Trophoblast cell (in vitro differentiated cells and primary cell): ENCODE measurements around the gene OPA3.

Experiments
- DNase-seq, 2 donors: peaks; one replicate each; pipeline ENCODE4 v3.0.0-alpha.2; 2016
- H2AFZ ChIP-seq: 2 replicates; pipeline ENCODE4 v1.6.1; 2013; ENCODE audit warnings: low read length, moderate library complexity, mild to moderate bottlenecking; ENCODE audit not compliant: insufficient read depth, poor library complexity
- H2AK5ac ChIP-seq: 2 replicates; pipeline ENCODE4 v1.6.1; 2013; ENCODE audit warnings: mild to moderate bottlenecking, low read length
- H2BK120ac ChIP-seq: 2 replicates; pipeline ENCODE4 v1.6.1; 2013; ENCODE audit warnings: low read length, mild to moderate bottlenecking, moderate library complexity; ENCODE audit not compliant: insufficient read depth, poor library complexity
- H2BK12ac ChIP-seq: 2 replicates; pipeline ENCODE4 v1.6.1; 2013; ENCODE audit warnings: mild to moderate bottlenecking, low read length, moderate library complexity
- H2BK5ac ChIP-seq: 2 replicates; pipeline ENCODE4 v1.6.1; 2013; ENCODE audit warnings: low read length, low read depth, moderate library complexity, mild to moderate bottlenecking; ENCODE audit not compliant: poor library complexity
- H3K14ac ChIP-seq: 2 replicates; pipeline ENCODE4 v1.6.1; 2013; ENCODE audit warnings: mild to moderate bottlenecking, low read length
- H3K18ac ChIP-seq: 2 replicates; pipeline ENCODE4 v1.6.1; 2013; ENCODE audit warnings: mild to moderate bottlenecking, low read length
- H3K23ac ChIP-seq: 2 replicates; pipeline ENCODE4 v1.6.1; 2013; ENCODE audit warnings: low read length
- H3K27ac ChIP-seq: 2 replicates; pipeline ENCODE4 v1.5.1; 2013; ENCODE audit warnings: low read depth, mild to moderate bottlenecking, inconsistent platforms, low read length, moderate library complexity
- H3K27me3 ChIP-seq: 2 replicates; pipeline ENCODE4 v1.6.1; 2013; ENCODE audit warnings: inconsistent platforms, mild to moderate bottlenecking, low read length, moderate library complexity; ENCODE audit not compliant: insufficient read depth
- H3K36me3 ChIP-seq, 2 experiments: 1 replicate in 1 of 2; 2 replicates in 1 of 2; pipeline ENCODE4 v1.6.1; 2013; ENCODE audit warnings: low read length in 2 of 2, mild to moderate bottlenecking in 2 of 2, moderate library complexity in 1 of 2; ENCODE audit not compliant: insufficient read depth in 2 of 2, control insufficient read depth in 1 of 2
- H3K4ac ChIP-seq: 2 replicates; pipeline ENCODE4 v1.6.1; 2013; ENCODE audit warnings: low read depth, mild to moderate bottlenecking, low read length, moderate library complexity
- H3K4me1 ChIP-seq, 2 experiments: 1 replicate in 1 of 2; 2 replicates in 1 of 2; pipeline ENCODE4 v1.6.1; 2013; ENCODE audit warnings: low read length in 2 of 2, mild to moderate bottlenecking in 2 of 2, moderate library complexity in 1 of 2; ENCODE audit not compliant: insufficient read depth in 2 of 2, control insufficient read depth in 1 of 2
- H3K4me2 ChIP-seq: 2 replicates; pipeline ENCODE4 v1.6.1; 2013; ENCODE audit warnings: inconsistent platforms, mild to moderate bottlenecking, low read length, moderate library complexity
- H3K4me3 ChIP-seq: 2 replicates; pipeline ENCODE4 v1.5.1; 2013; ENCODE audit warnings: mild to moderate bottlenecking, low read depth, low read length, inconsistent platforms
- H3K79me1 ChIP-seq: one replicate; pipeline ENCODE4 v1.6.1; 2013; ENCODE audit warnings: low read length
- H3K79me2 ChIP-seq: 2 replicates; pipeline ENCODE4 v1.6.1; 2013; ENCODE audit warnings: low read length, mild to moderate bottlenecking; ENCODE audit not compliant: control insufficient read depth, insufficient read depth, poor library complexity
- H3K9ac ChIP-seq: 2 replicates; pipeline ENCODE4 v1.6.1; 2013; ENCODE audit warnings: mild to moderate bottlenecking, low read length
- H3K9me3 ChIP-seq: 2 replicates; pipeline ENCODE4 v1.6.1; 2013; ENCODE audit warnings: low read depth, mild to moderate bottlenecking, control low read depth, inconsistent platforms, low read length; ENCODE audit not compliant: insufficient read depth
- H4K12ac ChIP-seq: 2 replicates; pipeline ENCODE4 v1.6.1; 2013; ENCODE audit warnings: low read depth, mild to moderate bottlenecking, low read length, moderate library complexity
- H4K8ac ChIP-seq: 2 replicates; pipeline ENCODE4 v1.6.1; 2013; ENCODE audit warnings: low read depth, mild to moderate bottlenecking, low read length, moderate library complexity
- H4K91ac ChIP-seq: one replicate; pipeline ENCODE4 v1.6.1; 2013; ENCODE audit warnings: low read depth, mild to moderate bottlenecking, low read length, moderate library complexity
- WGBS: extraction: QIAGEN DNeasy Blood & Tissue Kit; methylation state at CpG from one replicate; pipeline ENCODE4 v1.1.7; 2013; ENCODE audit warnings: missing lambda C conversion rate; ENCODE audit not compliant: insufficient read length, insufficient coverage; ENCODE audit errors: extremely low coverage; 5-methylcytosine and 5-hydroxymethylcytosine counted together

Gene OPA3

GRCh38 chr19:45484273-45484945 is 100.2 kb downstream of the OPA3 start:
- whole genome bisulfite sequencing, result no CpG with 5 or more reads among the region's 13 CpGs

GRCh38 chr19:45483033-45483432 is 101.6 kb downstream of the OPA3 start:
- Histone ChIP-seq H2BK120ac (no peak overlapping the region), H3K9me3 (no peaks in the 10 kb centered on the region), H3K79me2 (no peaks in the 10 kb centered on the region), H2BK5ac (no peak overlapping the region), H3K23ac (no peak overlapping the region), H3K4me1 (peaks cover 0 to under 1% of the 10 kb centered on the region in 2 experiments), H3K36me3 (peaks cover 0 to 4% of the 10 kb centered on the region in 2 experiments), H3K27me3 (no peaks in the 10 kb centered on the region), H4K8ac (no peak overlapping the region), H4K91ac (no peak overlapping the region), H3K4me3 (no peak overlapping the region), H3K14ac (no peak overlapping the region), H3K27ac (no peak overlapping the region), H3K4ac (no peak overlapping the region), H2BK12ac (no peak overlapping the region), H4K12ac (no peak overlapping the region), H3K79me1 (peaks cover 6% of the 10 kb centered on the region), H2AFZ (no peak overlapping the region), H3K4me2 (no peak overlapping the region), H3K18ac (no peak overlapping the region), H3K9ac (no peak overlapping the region), H2AK5ac (no peak overlapping the region)
- no peak for DNase-seq
- no CpG with 5 or more reads among the region's 5 CpGs for WGBS

More at GRCh38 chr19:45484273-45484945, 100.2 kb downstream of the OPA3 start:
- Histone ChIP-seq H3K79me2 (no peaks in the 10 kb centered on the region), H4K91ac (no peak overlapping the region), H3K4me1 (no peaks in the 10 kb centered on the region), H3K4ac (no peak overlapping the region), H4K8ac (no peak overlapping the region), H3K36me3 (peaks cover 9 to 14% of the 10 kb centered on the region in 2 experiments), H2AFZ (no peak overlapping the region), H3K79me1 (peaks cover 2% of the 10 kb centered on the region), H2AK5ac (no peak overlapping the region), H3K14ac (no peak overlapping the region), H3K9me3 (peaks cover 2% of the 10 kb centered on the region), H3K9ac (no peak overlapping the region), H2BK5ac (no peak overlapping the region), H2BK120ac (no peak overlapping the region), H2BK12ac (peak overlapping the region; percentile 18), H4K12ac (no peak overlapping the region), H3K27me3 (no peaks in the 10 kb centered on the region), H3K4me2 (no peak overlapping the region), H3K4me3 (no peak overlapping the region), H3K23ac (no peak overlapping the region), H3K27ac (no peak overlapping the region), H3K18ac (no peak overlapping the region)
- no peak for DNase-seq

- H3K4me1 ChIP-seq, result peaks cover 0 to 1% of the 10 kb centered on the region in 2 experiments
- no peaks in the 10 kb centered on the region for H3K27me3 ChIP-seq
- no peak overlapping the region for H3K23ac ChIP-seq
- peak overlapping the region; percentile 55 for H3K4me3 ChIP-seq
- peak overlapping the region; percentile 41 for H3K18ac ChIP-seq
- H3K27ac ChIP-seq, result peak overlapping the region; percentile 68
- H4K8ac ChIP-seq, result peak overlapping the region; percentile 67
- peak overlapping the region; percentile 84 for H3K9ac ChIP-seq
- peaks cover 2% of the 10 kb centered on the region for H3K9me3 ChIP-seq
- H2BK120ac ChIP-seq, result peak overlapping the region; percentile 80
- no peak overlapping the region for H2BK12ac ChIP-seq
- peak; percentile 89 to 98 for DNase-seq
- no peak overlapping the region for H3K4ac ChIP-seq
- peak overlapping the region; percentile 50 for H4K91ac ChIP-seq
- H3K79me1 ChIP-seq, result peaks cover 4% of the 10 kb centered on the region
- peak overlapping the region; percentile 77 for H3K4me2 ChIP-seq
- H4K12ac ChIP-seq, result no peak overlapping the region
- WGBS, result no CpG with 5 or more reads among the region's 39 CpGs
- H3K14ac ChIP-seq, result peak overlapping the region; percentile 24
- peak overlapping the region; percentile 60 for H2BK5ac ChIP-seq
- H2AFZ ChIP-seq, result peak overlapping the region; percentile 17
- no peak overlapping the region for H2AK5ac ChIP-seq
- H3K36me3 ChIP-seq, result peaks cover 0 to 2% of the 10 kb centered on the region in 2 experiments
- no peaks in the 10 kb centered on the region for H3K79me2 ChIP-seq
Measured at GRCh38 chr19:45478454-45479238, 106.0 kb downstream of the OPA3 start.

GRCh38 chr19:45477713-45478453 is 106.7 kb downstream of the OPA3 start:
- Histone ChIP-seq H2BK12ac (no peak overlapping the region), H2BK5ac (no peak overlapping the region), H3K36me3 (peaks cover 2 to 5% of the 10 kb centered on the region in 2 experiments), H2BK120ac (no peak overlapping the region), H3K14ac (no peak overlapping the region), H3K4ac (no peak overlapping the region), H4K91ac (no peak overlapping the region), H3K18ac (no peak overlapping the region), H3K79me1 (peaks cover 4% of the 10 kb centered on the region), H3K23ac (no peak overlapping the region), H3K4me2 (peak overlapping the region; percentile 77), H3K4me1 (peaks cover 0 to 1% of the 10 kb centered on the region in 2 experiments), H3K9me3 (peaks cover 2% of the 10 kb centered on the region), H4K8ac (no peak overlapping the region), H4K12ac (no peak overlapping the region), H3K27ac (no peak overlapping the region), H3K79me2 (no peaks in the 10 kb centered on the region), H3K27me3 (no peaks in the 10 kb centered on the region), H2AK5ac (no peak overlapping the region), H3K4me3 (no peak overlapping the region), H2AFZ (no peak overlapping the region), H3K9ac (no peak overlapping the region)
- WGBS, result no CpG with 5 or more reads among the region's 12 CpGs
- peak; percentile 87 to 94 for DNase-seq
